Measurements from ENCODE around the gene DHCR24. TPM values are rescaled to one million over a fixed set of nuclear protein-coding genes. Genes with fewer than 3 reads are reported as not detected.

Gene DHCR24
- total RNA-seq, 1 donor from 2014 or later = 12.8 TPM

GRCh38 chr1:54894271-54894670 lies 7.3 kb upstream of the DHCR24 start:
- intact Hi-C loops (cut with micrococcal nuclease) = no loop called here
- no peak overlapping the region for H3K4me3 ChIP-seq
- no peaks in the 10 kb centered on the region for H3K9me3 ChIP-seq (replicated peaks)
- no peak for TF ChIP-seq CTCF (IDR thresholded peaks at IDR 0.05; ENCODE audit: borderline replicate concordance)
- no peak for DNase-seq
- peaks cover 9% of the 10 kb centered on the region for H3K27me3 ChIP-seq (ENCODE audit: low read depth)
- H3K27ac ChIP-seq (replicated peaks) = no peak overlapping the region
- no peaks in the 10 kb centered on the region for H3K36me3 ChIP-seq
- H3K4me1 ChIP-seq = no peaks in the 10 kb centered on the region

- H3K36me3 ChIP-seq = no peaks in the 10 kb centered on the region
- TF ChIP-seq CTCF (IDR thresholded peaks at IDR 0.05; ENCODE audit: borderline replicate concordance) = no peak
- H3K27ac ChIP-seq (replicated peaks) = no peak overlapping the region
- no peak for DNase-seq
- peaks cover 3% of the 10 kb centered on the region for H3K4me1 ChIP-seq
- intact Hi-C loops (cut with micrococcal nuclease) = no loop called here
- peaks cover 9% of the 10 kb centered on the region for H3K27me3 ChIP-seq (ENCODE audit: low read depth)
- H3K9me3 ChIP-seq (replicated peaks) = no peaks in the 10 kb centered on the region
- no peak overlapping the region for H3K4me3 ChIP-seq
Observed at GRCh38 chr1:54892586-54892985, 5.6 kb upstream of the DHCR24 start.

- no peaks in the 10 kb centered on the region for H3K9me3 ChIP-seq (replicated peaks)
- TF ChIP-seq CTCF (IDR thresholded peaks at IDR 0.05; ENCODE audit: borderline replicate concordance) = no peak
Observed at GRCh38 chr1:54889132-54889725, 2.2 kb upstream of the DHCR24 start.

GRCh38 chr1:54888080-54888733 lies 1.2 kb upstream of the DHCR24 start:
- no peak for DNase-seq
- intact Hi-C loops (cut with micrococcal nuclease) = no loop called here
- Histone ChIP-seq H3K4me3 (peak overlapping the region; percentile 74), H3K27me3 (ENCODE audit: low read depth) (peaks cover 9% of the 10 kb centered on the region), H3K36me3 (no peaks in the 10 kb centered on the region), H3K9me3 (replicated peaks) (no peaks in the 10 kb centered on the region), H3K27ac (replicated peaks) (no peak overlapping the region), H3K4me1 (peaks cover 21% of the 10 kb centered on the region)
- TF ChIP-seq CTCF (IDR thresholded peaks at IDR 0.05; ENCODE audit: borderline replicate concordance) = no peak

More at GRCh38 chr1:54889132-54889725, 2.2 kb upstream of the DHCR24 start:
- no peak for DNase-seq
- no peak overlapping the region for H3K4me3 ChIP-seq
- H3K27me3 ChIP-seq (ENCODE audit: low read depth) = peaks cover 9% of the 10 kb centered on the region
- peaks cover 21% of the 10 kb centered on the region for H3K4me1 ChIP-seq
- intact Hi-C loops (cut with micrococcal nuclease) = no loop called here
- H3K27ac ChIP-seq (replicated peaks) = no peak overlapping the region
- no peaks in the 10 kb centered on the region for H3K36me3 ChIP-seq

- Histone ChIP-seq H3K9me3 (replicated peaks) (no peaks in the 10 kb centered on the region), H3K4me1 (peaks cover 21% of the 10 kb centered on the region), H3K27me3 (ENCODE audit: low read depth) (peaks cover 9% of the 10 kb centered on the region), H3K36me3 (no peaks in the 10 kb centered on the region), H3K4me3 (peak overlapping the region; percentile 74), H3K27ac (replicated peaks) (peak overlapping the region; percentile 52)
- intact Hi-C loops (cut with micrococcal nuclease) = no loop called here
- peak; percentile 9 for TF ChIP-seq CTCF (IDR thresholded peaks at IDR 0.05; ENCODE audit: borderline replicate concordance)
- no peak for DNase-seq
Observed at GRCh38 chr1:54887665-54888071, 673 bp upstream of the DHCR24 start.
